ENCODE results near the gene OXSR1.
"Not testable (repeated sequence)": the region's sequence is repeated elsewhere in the genome, so short reads cannot be mapped to it uniquely, and the experiment has no call there.

OXSR1 gene

DNA sequence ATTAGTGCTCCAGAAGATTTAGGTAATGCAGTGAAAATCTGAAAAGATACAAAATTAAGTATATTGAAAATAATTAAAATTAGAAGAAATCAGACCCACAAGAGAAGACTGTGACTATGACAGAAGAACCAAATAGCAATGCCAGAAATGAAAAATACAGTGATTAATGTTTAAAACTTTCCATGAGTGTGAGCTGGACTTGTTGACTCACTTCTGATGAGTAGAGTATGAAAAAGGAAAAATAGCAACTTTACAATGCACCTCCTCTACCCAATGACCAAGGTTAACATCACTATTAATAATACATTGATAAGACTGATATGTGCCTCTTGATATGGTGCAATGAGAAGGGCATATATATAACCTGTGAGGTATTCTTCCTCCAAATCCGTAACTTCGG is 60.9 kb downstream of the OXSR1 start:
- no peak for DNase-seq (ENCODE audit: low read depth)

DNA sequence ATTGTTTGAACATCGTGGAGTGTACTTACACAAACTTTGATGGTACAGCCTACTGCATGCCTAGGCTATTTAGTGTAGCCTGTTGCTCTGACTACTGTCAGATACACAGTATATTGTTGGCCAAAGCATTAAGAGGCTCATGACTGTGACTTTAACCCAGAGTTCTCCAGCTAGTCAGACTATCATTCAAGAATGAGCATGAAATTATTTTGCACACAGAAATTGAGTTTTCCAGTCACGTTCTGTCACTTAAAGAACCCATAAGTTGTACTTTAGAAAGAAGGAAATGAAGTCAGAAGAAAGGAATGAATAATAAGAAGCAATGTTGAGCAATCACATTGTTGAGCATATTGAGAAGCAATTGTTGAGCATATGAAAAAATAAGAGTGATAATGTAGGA is 62.7 kb downstream of the OXSR1 start:
- peak; percentile 57 for DNase-seq (ENCODE audit: low read depth)

DNA sequence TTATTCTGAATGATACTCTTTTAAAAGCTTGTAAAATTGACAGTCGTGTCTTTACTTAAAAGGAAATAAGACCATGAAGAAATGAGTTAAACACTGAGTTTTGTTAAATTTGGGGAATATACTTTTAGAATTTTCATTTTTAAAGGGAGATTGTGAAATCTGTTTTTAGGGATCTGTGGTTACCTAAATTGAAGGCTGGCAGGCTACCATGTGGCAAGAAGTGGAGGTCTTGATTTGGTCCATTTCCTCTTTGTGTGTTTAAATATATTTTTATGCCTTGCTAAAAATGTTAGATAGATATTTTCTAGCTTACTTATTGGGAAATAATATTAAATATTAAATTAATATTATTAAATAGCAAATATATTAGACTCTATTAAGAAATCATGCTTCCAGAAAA is 63.7 kb downstream of the OXSR1 start:
- DNase-seq (ENCODE audit: low read depth), result peak; percentile 63

DNA sequence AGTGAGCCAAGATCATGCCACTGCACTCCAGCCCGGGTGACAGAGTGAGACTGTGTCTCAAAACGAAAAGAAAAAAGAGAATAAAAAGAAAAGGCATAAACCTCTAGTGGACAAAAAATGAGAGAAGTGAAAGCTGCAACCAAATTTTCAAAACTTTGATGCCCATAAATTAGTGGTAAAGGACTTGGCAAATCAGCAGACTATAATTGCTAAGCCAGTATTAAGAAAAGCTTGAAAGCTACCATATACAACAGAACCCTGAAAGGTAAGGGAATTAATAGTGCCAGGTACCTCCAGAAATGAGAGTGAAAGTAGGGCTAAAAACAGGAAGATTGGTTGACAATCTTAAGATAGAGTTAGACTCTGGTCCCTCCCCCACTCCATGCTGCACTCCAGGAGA is 67.4 kb downstream of the OXSR1 start:
- no peak for DNase-seq (ENCODE audit: low read depth)

DNA sequence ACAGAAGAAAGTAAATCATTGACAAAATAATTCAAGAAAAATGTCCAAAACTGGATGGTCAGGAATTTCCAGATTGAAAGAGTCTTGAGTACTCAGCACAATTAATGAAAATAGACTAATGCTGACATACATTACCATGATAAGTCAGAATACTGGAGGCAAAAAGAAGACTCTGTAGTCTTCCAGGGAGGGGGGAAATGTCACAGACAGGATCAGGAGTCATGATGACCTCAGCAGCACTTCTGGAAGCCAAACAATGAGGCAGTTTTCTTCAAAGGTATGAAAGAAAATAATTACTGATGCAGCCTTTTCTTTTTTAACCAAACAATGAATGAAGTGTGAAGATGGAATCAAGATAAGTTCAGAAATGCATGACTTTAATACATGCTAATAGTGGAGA is 70.1 kb downstream of the OXSR1 start:
- DNase-seq (ENCODE audit: low read depth), result no peak

DNA sequence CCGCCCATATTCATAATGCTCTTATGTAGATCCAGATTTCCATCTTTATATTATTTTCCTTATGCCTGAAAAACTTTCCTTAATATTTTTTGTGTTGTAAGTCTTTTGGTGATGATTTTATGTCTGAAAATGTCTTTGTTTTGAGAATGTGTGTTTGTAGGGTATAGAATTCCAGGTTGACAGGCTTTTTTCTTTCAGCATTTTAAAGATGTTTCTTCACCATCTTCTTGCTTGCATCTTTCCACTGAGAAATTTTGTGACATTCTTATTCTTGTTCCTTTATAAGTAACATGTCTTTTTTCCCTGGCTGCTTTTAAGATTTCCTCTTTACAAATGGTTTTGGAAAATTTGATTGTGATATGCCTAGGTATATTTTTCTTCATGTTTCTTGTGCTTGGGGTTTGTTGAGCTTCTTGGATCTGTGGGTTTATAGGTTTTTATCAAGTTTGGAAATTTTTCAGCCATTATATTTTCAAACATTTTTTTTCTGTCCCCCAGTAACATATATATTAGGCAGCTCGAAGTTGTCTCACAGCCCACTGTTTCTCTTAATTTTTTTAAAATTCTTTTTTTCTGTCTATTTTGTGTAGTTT is 73.2 kb downstream of the OXSR1 start:
- DNase-seq (ENCODE audit: low read depth), result no peak

DNA sequence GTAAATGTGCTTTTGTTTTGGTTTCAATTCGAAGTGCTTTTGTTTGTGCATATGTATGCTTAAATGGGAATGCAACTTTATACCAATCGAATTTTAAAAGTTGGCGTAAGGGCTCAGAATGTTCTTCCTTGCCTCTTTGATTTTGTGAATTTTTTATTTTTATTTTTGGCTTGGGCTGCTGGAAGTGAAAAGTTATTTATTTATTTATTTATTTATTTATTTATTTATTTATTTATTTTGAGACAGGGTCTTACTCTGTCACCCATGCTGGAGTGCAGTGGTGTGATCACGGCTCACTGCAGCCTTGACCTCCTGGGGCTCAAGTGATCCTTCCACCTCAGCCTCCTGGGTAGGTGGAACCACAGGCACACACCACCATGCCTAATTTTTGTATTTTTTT is 77.5 kb downstream of the OXSR1 start:
- DNase-seq (ENCODE audit: low read depth), result not testable (repeated sequence)

DNA sequence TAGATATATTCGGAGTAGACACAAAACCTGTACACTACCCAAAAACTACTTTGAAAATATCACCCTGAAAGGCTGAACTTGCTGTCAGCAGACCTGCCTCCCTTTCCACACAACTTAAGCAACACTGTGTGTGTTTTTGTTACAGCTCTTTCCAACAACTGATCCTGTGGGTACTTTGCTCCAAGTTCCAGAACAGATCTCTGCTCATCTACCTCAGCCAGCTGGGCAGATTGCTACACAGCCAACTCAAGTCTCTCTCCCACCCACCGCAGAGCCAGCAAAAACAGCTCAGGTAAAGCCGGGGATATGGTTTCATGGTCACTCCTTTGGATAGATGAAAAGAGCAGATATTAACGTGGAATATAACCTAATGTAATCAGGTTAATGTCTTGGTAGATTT is 80.6 kb downstream of the OXSR1 start:
- DNase-seq (ENCODE audit: low read depth), result no peak

DNA sequence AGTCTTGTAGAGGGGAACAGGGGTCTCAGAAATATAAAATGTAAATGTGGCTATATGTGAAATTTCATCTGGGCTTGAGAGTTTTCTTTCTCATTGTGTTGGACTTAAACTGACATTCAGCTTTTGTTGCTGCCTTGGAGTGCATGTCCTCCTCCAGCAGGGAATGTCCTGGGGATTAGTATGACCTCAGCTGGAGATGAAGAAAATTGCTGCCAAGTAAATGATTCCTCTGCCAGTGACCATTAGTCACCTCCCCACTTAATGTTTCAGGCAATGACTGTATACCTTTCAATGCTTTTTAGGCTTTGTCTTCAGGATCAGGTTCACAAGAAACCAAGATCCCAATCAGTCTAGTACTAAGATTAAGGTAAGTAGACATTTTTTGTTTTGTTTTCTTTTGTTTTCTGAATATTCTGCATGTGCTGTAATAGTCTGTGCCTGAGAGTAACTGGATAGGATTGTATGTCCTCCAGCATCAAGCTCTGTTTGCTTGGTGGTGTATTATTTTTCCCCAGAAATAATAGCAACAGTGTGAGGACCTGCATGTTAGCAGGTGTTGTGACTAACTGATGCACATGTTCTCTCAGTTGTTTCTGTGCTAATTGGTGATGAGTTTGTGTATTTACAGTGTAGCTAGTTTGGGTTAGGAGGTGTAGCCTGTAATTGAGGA is 82.2 kb downstream of the OXSR1 start:
- DNase-seq (ENCODE audit: low read depth), result peak; percentile 81

DNA sequence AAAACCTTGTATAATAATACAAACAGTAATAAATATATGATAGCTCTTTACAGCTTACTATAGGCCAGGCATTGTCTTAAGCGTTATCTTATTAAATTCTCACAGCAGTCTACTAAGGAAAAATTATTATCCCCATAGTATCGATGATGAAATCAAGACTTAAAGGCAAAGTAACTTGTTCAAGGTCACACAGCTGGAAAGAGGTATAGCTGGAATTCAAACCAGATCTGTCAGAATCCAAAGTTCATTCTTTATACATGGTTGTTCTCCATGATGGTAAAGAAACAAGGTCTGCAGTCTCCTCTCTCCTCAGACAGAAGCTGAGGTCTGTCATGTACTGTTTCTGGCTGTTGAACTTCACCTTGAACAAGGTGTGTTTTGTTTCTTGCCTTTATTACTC is 84.9 kb downstream of the OXSR1 start:
- DNase-seq (ENCODE audit: low read depth), result no peak

DNA sequence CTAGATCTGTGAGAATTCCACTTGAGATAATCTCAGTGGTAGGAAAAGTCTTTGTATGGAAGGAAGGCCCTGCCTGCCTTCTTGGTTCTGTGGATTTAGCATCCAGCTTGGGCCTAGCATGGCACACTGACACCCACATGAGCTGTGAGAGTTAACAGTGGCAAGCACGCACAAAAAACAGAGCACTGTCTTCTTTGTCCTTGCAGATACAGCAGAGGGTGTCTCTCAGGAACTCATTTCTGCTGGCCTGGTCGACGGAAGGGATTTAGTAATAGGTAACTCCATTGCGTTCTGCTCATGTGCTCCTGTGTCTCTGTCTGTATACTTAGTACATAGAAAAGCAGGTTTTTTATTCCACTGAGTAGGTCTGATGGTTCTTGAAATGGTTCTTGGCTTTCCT is 85.9 kb downstream of the OXSR1 start:
- DNase-seq (ENCODE audit: low read depth), result no peak

DNA sequence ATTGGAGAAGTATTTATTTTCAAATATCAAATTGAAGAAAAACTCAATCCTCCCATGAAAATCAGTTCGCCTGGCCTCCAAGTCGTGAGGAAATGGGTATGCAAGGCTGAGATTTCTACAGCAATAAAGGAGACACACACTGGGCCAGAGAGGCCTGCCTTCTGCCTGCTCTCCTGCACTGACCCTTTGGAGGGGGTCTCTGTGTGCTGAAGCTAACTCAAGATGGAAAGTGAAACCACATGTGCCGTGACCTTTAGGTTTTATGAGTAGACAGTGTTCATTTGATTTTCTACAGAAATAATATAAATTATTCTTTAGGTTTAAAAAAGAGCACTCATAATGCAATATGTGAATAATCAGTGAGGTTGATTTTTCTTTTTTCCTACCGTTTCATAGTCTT is 88.4 kb downstream of the OXSR1 start:
- no peak for DNase-seq (ENCODE audit: low read depth)

DNA sequence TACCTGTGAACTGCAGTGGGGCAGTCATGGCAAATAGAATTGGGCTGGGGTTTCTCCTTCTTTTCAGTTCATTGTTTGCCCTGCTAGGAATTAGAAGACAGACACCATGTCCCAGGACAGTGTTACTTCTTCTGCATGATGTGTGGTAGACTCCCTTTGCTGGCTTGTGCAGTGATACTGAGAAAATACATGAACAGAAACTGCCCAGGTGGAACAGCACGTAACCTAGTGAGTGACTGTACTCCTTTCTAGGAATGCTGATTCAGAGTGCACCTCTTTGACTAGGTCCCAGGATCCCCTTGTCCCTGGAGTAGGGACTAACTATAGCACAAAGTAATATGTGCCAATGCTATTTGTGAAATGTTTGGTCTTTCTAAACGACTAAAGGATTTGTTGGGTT is 89.5 kb downstream of the OXSR1 start:
- no peak for DNase-seq (ENCODE audit: low read depth)

DNA sequence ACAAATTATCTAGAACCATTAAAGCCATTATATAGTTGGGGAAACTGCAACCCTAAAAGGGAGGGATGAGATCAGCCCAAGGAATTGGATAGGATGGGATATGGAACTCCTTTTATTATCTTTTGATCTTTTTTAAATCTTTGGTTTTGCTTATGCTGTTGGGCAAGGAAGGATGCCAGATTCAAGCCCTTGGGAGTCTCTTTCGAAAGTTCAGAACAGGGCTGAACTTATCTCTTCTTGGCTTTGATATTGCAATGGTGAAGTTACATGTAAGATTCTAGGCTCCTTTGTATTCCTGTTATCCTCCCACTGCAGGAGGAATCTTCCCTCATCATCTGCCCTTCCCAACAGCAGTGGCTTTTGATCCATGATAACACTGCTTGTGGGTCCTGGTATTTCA is 90.3 kb downstream of the OXSR1 start:
- peak; percentile 64 for DNase-seq (ENCODE audit: low read depth)

DNA sequence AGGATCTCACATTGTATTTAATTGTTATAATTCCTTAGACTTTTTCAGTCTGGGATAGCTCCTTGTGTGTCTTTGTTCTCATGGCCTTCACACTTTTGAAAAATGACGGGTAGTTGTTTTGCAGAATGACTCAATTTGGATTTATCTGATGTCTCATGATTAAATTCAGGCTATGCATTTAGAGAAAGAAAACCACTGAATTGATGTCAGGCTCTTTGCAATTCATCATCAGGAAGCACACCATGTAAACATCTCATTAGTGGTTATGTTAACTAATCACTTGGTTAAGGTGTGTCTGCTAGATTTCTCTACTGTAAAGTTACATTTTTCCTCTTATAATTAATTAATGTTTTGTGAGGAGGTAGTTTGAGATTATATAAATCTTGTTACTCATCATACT is 92.2 kb downstream of the OXSR1 start:
- DNase-seq (ENCODE audit: low read depth), result no peak

DNA sequence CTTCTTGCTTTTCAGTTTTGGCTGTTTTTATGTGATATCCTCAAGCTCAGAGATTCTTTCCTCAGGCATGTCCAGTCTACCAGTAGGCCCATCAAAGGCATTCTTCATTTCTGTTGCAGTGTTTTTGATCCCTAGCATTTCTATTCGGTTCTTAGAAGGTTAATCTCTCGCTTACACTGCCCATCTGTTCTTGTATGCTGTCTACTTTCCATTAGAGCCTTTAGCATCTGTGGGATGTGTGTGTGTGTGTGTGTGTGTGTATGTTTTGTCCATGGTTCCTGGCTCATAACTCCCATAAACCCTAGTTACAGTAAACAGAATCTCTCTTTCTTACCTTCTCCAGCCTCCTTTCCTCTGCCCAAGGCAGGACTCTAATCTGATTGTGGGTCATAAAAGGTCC is 95.1 kb downstream of the OXSR1 start:
- DNase-seq (ENCODE audit: low read depth), result no peak

DNA sequence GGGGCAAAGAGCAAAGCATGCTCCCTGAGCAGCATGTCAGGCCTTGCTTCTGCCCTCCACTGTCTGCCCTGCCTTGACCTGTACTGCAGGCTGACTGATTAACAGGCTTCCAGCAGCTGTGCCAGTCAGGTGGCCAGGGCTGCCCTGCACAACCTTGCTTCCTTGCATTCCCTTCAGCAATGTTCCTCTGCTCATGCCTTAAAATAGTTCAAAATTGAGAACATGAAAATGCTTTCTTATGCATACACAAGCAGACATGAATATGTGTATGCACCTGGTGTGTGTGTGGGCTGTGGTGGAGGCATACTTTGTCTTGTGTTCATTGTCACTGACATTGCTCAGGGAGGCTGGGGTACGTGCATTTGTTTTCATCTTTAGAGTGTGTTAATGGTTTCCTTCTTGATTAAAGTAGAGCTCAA is 99.0 kb downstream of the OXSR1 start:
- no peak for DNase-seq (ENCODE audit: low read depth)

DNA sequence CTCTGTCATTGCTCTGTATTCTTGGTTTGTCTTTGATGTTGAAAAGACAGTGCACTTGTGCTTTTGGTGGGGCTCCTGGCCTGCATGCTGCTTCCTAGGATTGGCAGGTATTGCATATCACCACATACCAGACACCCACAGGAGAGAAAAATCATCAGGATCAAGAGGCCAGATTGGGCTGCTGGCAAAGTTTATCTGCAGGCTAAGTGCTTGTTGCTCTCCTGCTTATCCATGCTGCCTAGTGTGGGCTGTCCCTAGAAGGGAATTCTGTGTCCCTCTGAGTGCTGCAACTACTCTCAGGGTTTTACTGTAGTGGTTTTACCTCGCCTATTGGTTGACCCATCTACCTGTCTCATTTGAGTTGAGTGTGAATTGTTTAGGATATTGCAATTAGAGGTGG is 99.4 kb downstream of the OXSR1 start:
- no peak for DNase-seq (ENCODE audit: low read depth)

DNA sequence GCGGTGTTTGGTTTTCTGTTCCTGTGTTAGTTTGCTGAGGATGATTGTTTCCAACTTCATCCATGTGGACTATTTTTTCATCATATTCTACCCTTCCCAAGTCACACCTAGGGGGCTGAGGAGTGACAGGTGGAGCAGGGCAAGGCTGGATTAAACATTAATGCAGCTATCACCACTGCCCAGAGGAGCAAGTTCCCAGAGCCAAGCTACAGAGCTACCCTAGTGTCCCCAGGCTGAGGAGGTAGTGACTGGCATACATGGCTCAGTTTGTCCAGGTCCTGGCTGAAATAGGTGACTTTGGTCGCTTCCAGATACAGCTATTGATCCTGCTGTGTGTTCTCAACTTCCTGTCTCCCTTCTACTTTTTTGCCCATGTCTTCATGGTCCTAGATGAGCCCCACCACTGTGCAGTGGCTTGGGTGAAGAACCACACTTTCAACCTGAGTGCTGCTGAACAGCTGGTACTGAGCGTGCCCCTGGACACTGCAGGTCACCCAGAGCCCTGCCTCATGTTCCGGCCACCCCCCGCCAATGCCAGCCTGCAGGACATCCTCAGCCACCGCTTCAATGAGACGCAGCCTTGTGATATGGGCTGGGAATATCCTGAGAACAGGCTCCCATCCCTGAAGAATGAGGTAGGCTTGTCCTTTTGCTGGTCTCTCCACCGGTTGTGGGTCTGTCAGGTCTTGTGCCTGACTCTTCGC is 100.4 kb downstream of the OXSR1 start, which contains the start of gene SLC22A13:
TSS of gene SLC22A13 (plus strand) at position 209 of the 704 bp plus-strand sequence. CDS start at position 258, 49 bp downstream.
- no peak for DNase-seq (ENCODE audit: low read depth)

DNA sequence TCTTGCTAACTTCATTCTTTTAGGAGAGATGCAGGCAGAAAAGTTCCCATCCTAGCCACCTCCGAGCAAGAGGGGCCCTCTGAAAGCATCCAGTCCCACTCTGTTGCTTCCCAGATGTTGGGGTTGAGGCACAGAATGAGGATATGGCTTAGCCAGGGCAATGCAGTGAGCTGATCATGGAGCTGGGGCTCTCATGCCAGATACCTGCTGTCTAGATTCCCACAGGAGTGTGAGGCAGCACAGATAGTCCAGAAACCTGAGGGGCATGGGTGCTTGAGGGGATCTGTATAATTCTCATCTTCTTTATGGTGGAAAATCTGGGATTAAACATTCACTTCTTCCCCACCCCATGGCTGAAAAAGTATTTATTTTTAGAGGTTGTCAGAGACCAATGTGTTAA is 101.5 kb downstream of the OXSR1 start:
- DNase-seq (ENCODE audit: low read depth), result no peak

DNA sequence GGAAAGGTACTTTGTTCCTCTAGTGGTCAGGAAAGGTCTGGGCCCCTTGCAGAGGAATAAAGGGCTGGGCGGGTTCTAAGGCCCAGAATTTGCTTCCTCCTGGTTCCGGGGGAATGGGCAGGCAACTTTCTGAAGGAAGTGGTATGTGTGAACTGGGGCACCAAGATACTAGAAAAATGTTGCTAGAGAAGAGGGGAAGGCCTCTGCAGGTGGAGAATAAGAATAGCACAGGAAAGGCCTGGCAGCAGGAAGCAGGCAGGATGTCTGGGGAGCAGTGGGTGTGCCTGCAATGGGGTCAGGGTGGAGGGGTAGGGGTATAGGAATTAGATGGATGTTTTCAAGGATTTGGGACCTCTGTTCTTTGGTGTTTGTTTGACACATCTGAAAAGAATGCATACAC is 102.3 kb downstream of the OXSR1 start:
- DNase-seq (ENCODE audit: low read depth), result no peak

DNA sequence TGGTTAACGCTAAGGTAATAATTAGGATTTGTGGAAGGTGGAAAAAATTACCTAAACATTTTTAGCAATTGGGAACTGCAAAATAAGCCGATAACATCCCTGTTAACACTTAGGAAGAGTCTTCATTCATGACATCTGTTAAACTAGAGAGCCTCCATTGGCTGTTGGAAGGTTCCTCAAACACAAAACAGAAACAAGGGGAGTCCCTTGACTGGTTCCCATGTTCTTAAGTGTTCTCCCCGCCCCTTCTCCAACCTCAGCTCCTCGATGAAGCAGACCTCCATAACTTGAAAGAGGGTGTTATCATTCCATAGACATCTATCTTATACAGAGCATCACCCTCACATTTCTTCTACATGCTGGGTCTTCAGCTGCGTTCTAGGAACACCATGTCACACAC is 102.8 kb downstream of the OXSR1 start:
- DNase-seq (ENCODE audit: low read depth), result no peak

DNA sequence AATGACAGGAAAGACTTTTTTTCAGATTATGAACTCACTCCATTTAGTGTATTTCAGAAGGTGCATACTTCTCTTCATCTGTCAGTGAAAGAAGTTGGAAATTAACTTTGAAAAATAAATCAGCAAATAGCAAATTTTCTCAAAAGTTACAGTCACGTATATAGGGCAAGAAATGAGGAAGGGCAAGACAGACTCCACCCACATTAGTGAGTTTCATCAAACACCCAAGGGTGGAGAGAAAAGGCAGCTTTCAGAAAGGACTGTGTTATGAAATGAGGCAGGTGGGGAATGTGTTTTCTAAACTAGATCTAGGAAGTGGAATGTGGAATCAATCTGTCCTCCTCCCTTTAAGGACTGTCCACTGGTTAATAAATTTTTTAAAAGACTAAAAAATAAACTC is 103.2 kb downstream of the OXSR1 start:
- no peak for DNase-seq (ENCODE audit: low read depth)

DNA sequence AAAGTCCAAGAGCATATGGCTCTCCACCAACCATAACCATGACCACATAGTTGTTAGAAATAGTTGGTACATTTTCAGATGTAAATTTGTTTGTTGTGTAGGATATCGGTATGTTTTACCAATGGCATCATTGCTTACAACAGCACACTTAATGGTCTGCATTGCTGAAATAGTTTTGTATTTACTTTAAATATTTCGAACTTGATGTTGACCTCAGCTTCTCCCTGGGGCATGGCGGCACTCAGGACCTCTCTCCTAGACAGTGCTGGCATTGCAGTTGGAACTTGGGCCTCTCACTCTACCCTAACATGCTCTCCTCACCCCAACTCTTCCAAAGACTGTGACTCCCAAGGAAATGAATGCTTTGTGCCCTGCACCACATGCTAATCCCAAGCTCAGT is 105.3 kb downstream of the OXSR1 start:
- DNase-seq (ENCODE audit: low read depth), result peak; percentile 55
